Smooth muscle cell (in vitro differentiated cells): ENCODE data around the gene WNK1. TPM values are rescaled to one million over a fixed set of nuclear protein-coding genes. Genes with fewer than 3 reads are reported as not detected.
"Not testable (repeated sequence)": the region's sequence is repeated elsewhere in the genome, so short reads cannot be mapped to it uniquely, and the experiment has no call there.

ENCODE experiments used
- DNase-seq: peaks from one replicate; lab custom pipeline; 2025; ENCODE audit not compliant: unreplicated experiment; lab: John Stamatoyannopoulos, UW
- H2AFZ ChIP-seq: fragments of 200-600 bp; sonication (generic); 2 replicates; pipeline ENCODE4 v1.6.0; 2016; ENCODE audit warnings: antibody characterized with exemption, low read depth, mild to moderate bottlenecking
- H3F3A ChIP-seq: fragments of 200-600 bp; sonication (generic); 2 replicates; pipeline ENCODE4 v1.6.0; 2017; ENCODE audit warnings: antibody characterized with exemption, low read depth
- H3K27ac ChIP-seq: fragments of 200-600 bp; sonication (generic); 2 replicates; pipeline ENCODE4 v1.5.1; 2016; ENCODE audit warnings: low read depth, mild to moderate bottlenecking
- H3K27me3 ChIP-seq: fragments of 200-600 bp; sonication (generic); 2 replicates; pipeline ENCODE4 v1.6.1; 2016; ENCODE audit warnings: low read depth, mild to moderate bottlenecking
- H3K36me3 ChIP-seq: fragments of 200-600 bp; sonication (generic); 2 replicates; pipeline ENCODE4 v1.5.1; 2016; ENCODE audit warnings: low read depth
- H3K4me1 ChIP-seq: fragments of 200-600 bp; sonication (generic); 2 replicates; pipeline ENCODE4 v1.5.1; 2016; ENCODE audit warnings: low read depth
- H3K4me2 ChIP-seq: fragments of 200-600 bp; sonication (generic); 2 replicates; pipeline ENCODE4 v1.6.0; 2016; ENCODE audit warnings: mild to moderate bottlenecking
- H3K4me3 ChIP-seq: fragments of 200-600 bp; sonication (generic); 2 replicates; pipeline ENCODE4 v1.5.1; 2016; ENCODE audit warnings: mild to moderate bottlenecking
- H3K79me2 ChIP-seq: fragments of 200-600 bp; sonication (generic); 2 replicates; pipeline ENCODE4 v1.6.0; 2016; ENCODE audit warnings: low read depth, mild to moderate bottlenecking
- H3K9ac ChIP-seq: fragments of 200-600 bp; sonication (generic); 2 replicates; pipeline ENCODE4 v1.6.0; 2016; ENCODE audit warnings: low read depth
- H3K9me3 ChIP-seq: fragments of 200-600 bp; sonication (generic); replicated peaks from 2 replicates; pipeline ENCODE4 v1.5.1; 2016; ENCODE audit warnings: low read depth
- H4K20me1 ChIP-seq: fragments of 200-600 bp; sonication (generic); 2 replicates; pipeline ENCODE4 v1.6.0; 2016; ENCODE audit warnings: low read depth
- CTCF ChIP-seq: fragments of 200-600 bp; sonication (generic); IDR thresholded peaks from 2 replicates; pipeline ENCODE4 v1.5.1; 2017; ENCODE audit warnings: borderline replicate concordance, mild to moderate bottlenecking, antibody characterized with exemption; ENCODE audit not compliant: insufficient read depth, poor library complexity, severe bottlenecking
- WGBS: methylation state at CpG from one replicate; pipeline ENCODE4 v1.1.7; 2016; ENCODE audit warnings: low lambda C conversion rate; 5-methylcytosine and 5-hydroxymethylcytosine counted together
- polyA plus RNA-seq: library from polyadenylated mRNA; unstranded; fragments of >200 nt; fragmentation: Nextera tagmentation; extraction: Ambion mirVana; gene quantifications from 2 replicates; pipeline ENCODE4 v1.2.1, GENCODE V29; 2016
- total RNA-seq: library from RNA; depleted of rRNA; stranded (reverse); fragments of >200 nt; gene quantifications from 2 replicates; pipeline ENCODE4 v1.2.3, GENCODE V29; 2014

The WNK1 gene
- 95.0 and 104 TPM in 2 replicates for total RNA-seq
- polyA plus RNA-seq: 42.2 and 62.5 TPM in 2 replicates

DNA sequence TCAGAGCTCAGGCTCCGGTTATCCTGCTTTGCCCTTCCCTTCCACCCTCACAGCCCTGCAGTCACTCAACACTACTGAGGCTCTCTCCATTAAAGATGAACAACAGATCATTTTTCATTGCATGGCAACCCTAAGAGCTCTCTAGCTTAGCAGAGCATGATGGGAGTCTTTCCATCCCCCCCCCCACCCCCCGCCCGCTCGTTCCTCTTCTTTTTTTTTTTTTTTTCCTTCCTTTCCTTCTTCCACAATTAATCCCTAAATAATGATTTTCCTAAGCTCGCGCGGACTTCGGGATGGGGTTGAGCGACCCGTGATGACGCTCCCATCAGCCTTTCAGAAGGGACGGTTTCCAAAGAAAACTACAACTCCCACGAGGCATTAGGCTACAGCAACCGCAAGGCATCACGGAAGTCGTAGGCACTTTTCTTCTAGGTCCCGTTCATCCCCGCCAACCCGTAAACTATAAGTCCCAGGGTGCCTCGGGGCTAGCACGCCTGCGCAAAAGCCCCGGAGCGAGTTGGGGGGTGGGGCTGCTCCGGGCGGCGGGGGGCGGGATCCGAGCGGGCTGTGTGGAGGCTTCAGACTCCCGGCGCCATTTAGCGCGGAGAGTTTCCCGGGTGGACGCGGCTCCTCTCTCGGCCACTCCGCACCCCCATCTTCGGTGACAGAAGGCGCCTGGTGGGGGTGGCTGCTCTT is at the start of gene WNK1:
Gene WNK1 (plus strand): TSS at position 581 of the 696 bp plus-strand sequence. CDS start 987 bp downstream, outside the sequence.
- H3K4me1 ChIP-seq: peaks cover 33% of the 10 kb centered on the region
- peak within 1 kb of the TSS; percentile 32 for H2AFZ ChIP-seq
- TF ChIP-seq CTCF: no peak
- no peaks in the 10 kb centered on the region for H3K27me3 ChIP-seq
- H4K20me1 ChIP-seq: peaks cover 42% of the 10 kb centered on the region
- peak within 1 kb of the TSS; percentile 86 for H3K4me3 ChIP-seq
- no peaks in the 10 kb centered on the region for H3K36me3 ChIP-seq
- peak; percentile 95 for DNase-seq
- under 1% methylated on average over 41 of the region's 41 CpGs for WGBS
- peaks cover 45% of the 10 kb centered on the region for H3K79me2 ChIP-seq
- peak within 1 kb of the TSS; percentile 80 for H3K27ac ChIP-seq
- peaks cover 14% of the 10 kb centered on the region for H3F3A ChIP-seq
- peak within 1 kb of the TSS; percentile 90 for H3K4me2 ChIP-seq
- H3K9me3 ChIP-seq: no peaks in the 10 kb centered on the region
- peak within 1 kb of the TSS; percentile 89 for H3K9ac ChIP-seq

DNA sequence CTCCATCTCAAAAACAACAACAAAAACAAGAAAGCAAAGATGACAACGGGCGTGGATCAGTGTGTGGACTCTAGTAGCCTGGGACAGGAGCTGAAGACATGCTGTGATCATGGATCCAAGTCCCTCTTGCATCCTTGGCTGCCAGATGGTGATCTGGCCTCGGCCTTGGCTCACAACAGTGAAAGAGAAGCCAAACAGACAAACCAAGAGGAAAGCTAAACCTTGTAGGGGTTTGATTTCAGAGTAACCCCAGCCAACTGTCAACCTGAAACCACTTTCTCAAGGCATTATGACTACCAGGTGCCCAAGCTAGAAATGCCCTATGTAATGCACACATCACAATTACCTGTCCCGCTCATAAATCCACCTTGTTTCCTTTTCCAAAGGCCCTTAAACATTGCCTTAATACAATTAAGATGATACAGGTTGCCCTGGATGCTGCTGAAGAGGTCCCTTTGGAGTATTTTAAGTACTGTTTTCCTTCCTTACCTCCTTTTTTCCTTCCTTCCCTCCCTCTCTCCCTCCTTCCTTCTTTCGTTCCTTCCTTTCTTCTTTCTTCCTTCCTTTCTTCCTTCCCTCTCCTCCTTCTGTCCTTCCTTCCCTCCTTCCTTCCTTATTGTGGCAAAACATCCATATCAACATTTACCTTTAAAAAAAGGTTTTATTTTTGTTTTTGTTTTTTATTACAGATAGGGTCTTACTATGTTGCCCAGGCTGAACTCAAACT is 47.7 kb upstream of the WNK1 start:
- DNase-seq: no peak
- no peak overlapping the region for H2AFZ ChIP-seq
- WGBS: 87% methylated on average over 5 of the region's 5 CpGs
- TF ChIP-seq CTCF: no peak
- H3K4me3 ChIP-seq: no peak overlapping the region
- no peaks in the 10 kb centered on the region for H3F3A ChIP-seq
- H4K20me1 ChIP-seq: no peaks in the 10 kb centered on the region
- H3K9ac ChIP-seq: no peak overlapping the region
- no peaks in the 10 kb centered on the region for H3K36me3 ChIP-seq
- H3K4me2 ChIP-seq: no peak overlapping the region
- H3K79me2 ChIP-seq: no peaks in the 10 kb centered on the region
- H3K27ac ChIP-seq: no peak overlapping the region
- H3K9me3 ChIP-seq: no peaks in the 10 kb centered on the region
- H3K27me3 ChIP-seq: no peaks in the 10 kb centered on the region
- no peaks in the 10 kb centered on the region for H3K4me1 ChIP-seq

- not testable (repeated sequence) for H2AFZ ChIP-seq, H3K27ac ChIP-seq, H3F3A ChIP-seq, H3K27me3 ChIP-seq, H4K20me1 ChIP-seq, H3K36me3 ChIP-seq, DNase-seq, H3K9ac ChIP-seq, H3K79me2 ChIP-seq, H3K9me3 ChIP-seq, H3K4me2 ChIP-seq, H3K4me1 ChIP-seq, H3K4me3 ChIP-seq
- 67% methylated on average over 3 of the region's 3 CpGs for WGBS
These were observed 44.3 kb upstream of the WNK1 start for GRCh38 chr12:708084-708483.

DNA sequence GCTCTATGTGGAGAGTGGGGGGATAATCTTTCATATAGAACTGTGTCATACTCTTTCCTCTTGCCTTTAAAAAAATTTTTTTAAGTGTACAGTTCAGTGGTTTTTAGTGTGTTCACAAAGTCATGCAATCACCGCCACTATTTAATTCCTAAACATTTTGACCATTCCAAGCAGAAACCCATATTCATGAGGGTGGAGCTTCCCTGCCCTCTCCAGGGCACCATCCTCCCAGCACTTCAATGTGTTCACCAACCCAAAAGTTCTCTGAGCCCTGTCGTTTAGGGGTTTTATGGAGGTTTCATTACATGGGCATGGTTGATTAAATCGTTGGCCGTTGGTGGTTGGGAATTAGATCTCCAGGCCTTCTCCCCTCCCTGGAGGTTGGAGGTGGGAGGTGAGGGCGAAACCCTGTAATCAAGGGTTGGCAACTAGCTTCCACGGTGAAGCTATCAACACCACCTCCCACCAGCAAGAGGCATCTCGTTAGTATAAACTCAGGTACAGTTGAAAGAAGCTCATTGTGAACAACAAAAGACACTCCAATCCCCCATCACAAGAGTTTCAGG is 42.8 kb upstream of the WNK1 start:
- TF ChIP-seq CTCF: no peak
- 91% methylated on average over 7 of the region's 7 CpGs for WGBS
- no peaks in the 10 kb centered on the region for H3K9me3 ChIP-seq
- H3K4me3 ChIP-seq: no peak overlapping the region
- no peaks in the 10 kb centered on the region for H4K20me1 ChIP-seq
- H3K36me3 ChIP-seq: no peaks in the 10 kb centered on the region
- no peak for DNase-seq
- H3K4me1 ChIP-seq: peaks cover 8% of the 10 kb centered on the region
- peaks cover 3% of the 10 kb centered on the region for H3F3A ChIP-seq
- H3K79me2 ChIP-seq: no peaks in the 10 kb centered on the region
- no peak overlapping the region for H3K27ac ChIP-seq
- H3K9ac ChIP-seq: no peak overlapping the region
- H3K27me3 ChIP-seq: no peaks in the 10 kb centered on the region
- no peak overlapping the region for H2AFZ ChIP-seq
- H3K4me2 ChIP-seq: no peak overlapping the region
